PC-3 (cell line): Measurements from ENCODE around the gene DLGAP1. TPM values are rescaled to one million over a fixed set of nuclear protein-coding genes. Genes with fewer than 3 reads are reported as not detected.

ENCODE experiments used
- ATAC-seq: fragments of 200-7000 bp; cut with Tn5 transposase; 2 replicates; pipeline ENCODE4 v1.9.1; 2020; ENCODE audit warnings: mild to moderate bottlenecking, moderate library complexity
- BruUV-seq: library from RNA; stranded (reverse); fragments of 400-500 nt; replicated peaks from 2 replicates; lab custom pipeline; 2021; lab: Mats Ljungman, UMichigan
- CTCF ChIA-PET: fragments of 300-600 bp; sonication (Branson Sonifier 250); formaldehyde crosslinking; loops from one replicate; lab custom pipeline; 2022; ENCODE audit warnings: antibody characterized with exemption; lab: Charles Lee
- POLR2A ChIA-PET: fragments of 300-600 bp; sonication (Branson Sonifier 250); formaldehyde crosslinking; loops from one replicate; lab custom pipeline; 2022; ENCODE audit warnings: antibody characterized with exemption; ENCODE audit not compliant: unreplicated experiment; lab: Charles Lee
- DNase-seq: peaks from one replicate; pipeline ENCODE4 v3.0.0-alpha.2; 2015
- H2AFZ ChIP-seq: fragments of 300-600 bp; sonication (generic); 2 replicates; pipeline ENCODE4 v1.6.0; 2016; ENCODE audit warnings: antibody characterized with exemption, low read length
- H3F3A ChIP-seq: fragments of 300-600 bp; sonication (generic); one replicate; pipeline ENCODE4 v1.6.0; 2017; ENCODE audit warnings: antibody characterized with exemption, low read length, control low read depth, mild to moderate bottlenecking; ENCODE audit not compliant: unreplicated experiment
- H3K27ac ChIP-seq: fragments of 300-600 bp; sonication (generic); 2 replicates; pipeline ENCODE4 v1.5.1; 2016; ENCODE audit warnings: mild to moderate bottlenecking, low read length
- H3K27me3 ChIP-seq: fragments of 300-600 bp; sonication (generic); 2 replicates; pipeline ENCODE4 v1.6.1; 2016; ENCODE audit warnings: low read length, mixed read lengths
- H3K36me3 ChIP-seq: fragments of 300-600 bp; sonication (generic); 2 replicates; pipeline ENCODE4 v1.6.1; 2016; ENCODE audit warnings: low read depth, mixed run types, low read length, mixed read lengths
- H3K4me1 ChIP-seq: fragments of 300-600 bp; sonication (generic); 2 replicates; pipeline ENCODE4 v1.5.1; 2016; ENCODE audit warnings: low read length; ENCODE audit not compliant: insufficient read depth
- H3K4me2 ChIP-seq: fragments of 300-600 bp; sonication (generic); 2 replicates; pipeline ENCODE4 v1.6.0; 2016; ENCODE audit warnings: low read length
- H3K4me3 ChIP-seq: fragments of 300-600 bp; sonication (generic); 2 replicates; pipeline ENCODE4 v1.5.1; 2016; ENCODE audit warnings: mild to moderate bottlenecking, low read length, mixed read lengths
- H3K79me2 ChIP-seq: fragments of 300-600 bp; sonication (generic); 2 replicates; pipeline ENCODE4 v1.6.1; 2017; ENCODE audit warnings: low read length, mixed read lengths
- H3K9ac ChIP-seq: fragments of 300-600 bp; sonication (generic); 2 replicates; pipeline ENCODE4 v1.6.0; 2016; ENCODE audit warnings: mild to moderate bottlenecking, low read length
- H3K9me2 ChIP-seq: fragments of 300-600 bp; sonication (generic); replicated peaks from 2 replicates; pipeline ENCODE4 v1.6.1; 2016; ENCODE audit warnings: mixed run types, low read length, mixed read lengths
- H3K9me3 ChIP-seq: fragments of 300-600 bp; sonication (generic); 2 replicates; pipeline ENCODE4 v1.6.1; 2016; ENCODE audit warnings: low read length, mixed read lengths
- H4K20me1 ChIP-seq: fragments of 300-600 bp; sonication (generic); 2 replicates; pipeline ENCODE4 v1.6.1; 2016; ENCODE audit warnings: low read length, mixed read lengths
- EZH2 ChIP-seq: fragments of 300-600 bp; sonication (generic); IDR thresholded peaks from one replicate; pipeline ENCODE4 v1.6.1; 2017; ENCODE audit warnings: antibody characterized with exemption, mild to moderate bottlenecking, low read length; ENCODE audit not compliant: unreplicated experiment
- EZH2phosphoT487 ChIP-seq: fragments of 300-600 bp; sonication (generic); IDR thresholded peaks from 2 replicates; pipeline ENCODE4 v1.6.1; 2018; ENCODE audit warnings: mild to moderate bottlenecking, antibody characterized with exemption, low read length, borderline replicate concordance
- intact Hi-C: fragments of 100-400 bp; cut with micrococcal nuclease; formaldehyde crosslinking; loops from 2 replicates; pipeline ENCODE4 v1.9.0; 2023
- total RNA-seq: library from RNA; depleted of rRNA; stranded (reverse); fragments of >200 nt; gene quantifications from 2 replicates; pipeline ENCODE4 v1.2.3, GENCODE V29; 2014
- TF ChIP-seq, protein P1 (sequence below): fragments of 300-600 bp; sonication (generic); conservative IDR thresholded peaks from 2 replicates; pipeline ENCODE4 v1.5.1; 2017; ENCODE audit warnings: antibody characterized with exemption, low read depth, mild to moderate bottlenecking, low read length

Gene DLGAP1
- total RNA-seq, 1 experiment from 2014 or later, result not detected

DNA sequence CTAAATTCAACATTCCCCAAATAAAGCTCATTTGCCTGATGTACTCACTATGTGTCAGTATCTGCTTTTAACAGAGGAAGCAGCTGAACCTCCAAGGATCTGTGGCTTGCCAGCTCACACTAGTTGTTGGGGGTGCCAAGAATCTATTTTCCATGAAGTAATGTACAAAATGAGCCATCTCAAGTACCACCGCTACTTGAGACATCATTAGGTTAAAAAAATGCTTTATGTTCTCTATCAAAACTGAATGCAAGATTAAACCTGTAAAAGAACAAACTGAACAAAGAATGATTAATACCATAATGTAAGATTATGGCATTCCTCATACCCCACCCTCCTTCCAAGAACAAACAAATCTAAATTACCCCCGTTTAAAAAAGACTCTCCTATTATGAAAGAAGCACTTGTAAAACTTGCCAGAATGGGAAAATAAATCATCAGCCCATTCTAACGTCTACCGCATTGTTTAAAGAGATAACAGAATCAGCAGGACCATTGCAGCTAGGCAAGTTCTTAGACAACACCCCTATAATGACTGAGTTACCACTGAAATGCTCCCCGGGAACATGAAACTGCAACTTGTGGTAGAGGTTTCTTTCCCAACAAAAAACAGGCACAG lies 471.6 kb downstream of the DLGAP1 start:
- no TSS peak for BruUV-seq
- POLR2A ChIA-PET, result no interaction called here
- Histone ChIP-seq H3K27ac (no peak overlapping the region), H3K9ac (no peak overlapping the region), H3K79me2 (no peaks in the 10 kb centered on the region), H3K27me3 (0 out of 2 replicates have a peak, but pooled peaks cover 5% of the 10 kb centered on the region), H3F3A (no peaks in the 10 kb centered on the region), H2AFZ (no peak overlapping the region), H3K4me2 (no peak overlapping the region), H3K9me2 (no peaks in the 10 kb centered on the region), H3K36me3 (no peaks in the 10 kb centered on the region), H3K4me3 (no peak overlapping the region), H3K9me3 (no peaks in the 10 kb centered on the region), H3K4me1 (no peaks in the 10 kb centered on the region), H4K20me1 (no peaks in the 10 kb centered on the region)
- CTCF ChIA-PET, result no interaction called here
- peak; percentile 37 for DNase-seq
- TF ChIP-seq, protein P1, sequence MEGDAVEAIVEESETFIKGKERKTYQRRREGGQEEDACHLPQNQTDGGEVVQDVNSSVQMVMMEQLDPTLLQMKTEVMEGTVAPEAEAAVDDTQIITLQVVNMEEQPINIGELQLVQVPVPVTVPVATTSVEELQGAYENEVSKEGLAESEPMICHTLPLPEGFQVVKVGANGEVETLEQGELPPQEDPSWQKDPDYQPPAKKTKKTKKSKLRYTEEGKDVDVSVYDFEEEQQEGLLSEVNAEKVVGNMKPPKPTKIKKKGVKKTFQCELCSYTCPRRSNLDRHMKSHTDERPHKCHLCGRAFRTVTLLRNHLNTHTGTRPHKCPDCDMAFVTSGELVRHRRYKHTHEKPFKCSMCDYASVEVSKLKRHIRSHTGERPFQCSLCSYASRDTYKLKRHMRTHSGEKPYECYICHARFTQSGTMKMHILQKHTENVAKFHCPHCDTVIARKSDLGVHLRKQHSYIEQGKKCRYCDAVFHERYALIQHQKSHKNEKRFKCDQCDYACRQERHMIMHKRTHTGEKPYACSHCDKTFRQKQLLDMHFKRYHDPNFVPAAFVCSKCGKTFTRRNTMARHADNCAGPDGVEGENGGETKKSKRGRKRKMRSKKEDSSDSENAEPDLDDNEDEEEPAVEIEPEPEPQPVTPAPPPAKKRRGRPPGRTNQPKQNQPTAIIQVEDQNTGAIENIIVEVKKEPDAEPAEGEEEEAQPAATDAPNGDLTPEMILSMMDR, result no peak
- TF ChIP-seq EZH2 (no peak), EZH2phosphoT487 (no peak)
- intact Hi-C loops, result no loop called here
- peak; percentile 29; the same call in 1 of the 2 replicates for ATAC-seq

DNA sequence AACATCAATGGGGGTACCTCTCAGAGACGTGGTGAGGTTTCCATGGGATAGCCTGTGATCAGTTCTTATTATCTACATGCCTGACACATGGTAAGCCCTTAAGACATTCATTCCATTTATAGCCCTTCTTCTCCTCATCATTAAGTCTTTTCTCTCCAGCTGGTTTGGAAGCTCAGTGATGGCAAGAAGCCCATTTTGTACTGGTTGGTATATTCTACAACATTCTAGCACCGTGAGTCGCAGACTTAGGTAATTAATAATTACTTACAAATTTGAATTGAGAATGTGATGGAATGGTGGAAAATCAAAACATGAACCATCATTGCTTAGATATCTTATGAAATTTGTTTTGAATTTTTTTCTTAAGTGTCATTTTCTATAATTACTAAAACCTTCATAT lies 472.6 kb downstream of the DLGAP1 start:
- ChIA-PET POLR2A (no interaction called here), CTCF (no interaction called here)
- no peaks in the 10 kb centered on the region for H3K4me1 ChIP-seq
- DNase-seq (no peak), ATAC-seq (no peak)
- no peak overlapping the region for H2AFZ ChIP-seq
- H3F3A ChIP-seq, result no peaks in the 10 kb centered on the region
- 0 out of 2 replicates have a peak, but pooled peaks cover 5% of the 10 kb centered on the region for H3K27me3 ChIP-seq
- no TSS peak for BruUV-seq
- no peaks in the 10 kb centered on the region for H3K36me3 ChIP-seq
- H3K9me3 ChIP-seq, result no peaks in the 10 kb centered on the region
- TF ChIP-seq EZH2 (no peak), EZH2phosphoT487 (no peak)
- TF ChIP-seq, protein P1, result no peak
- no peak overlapping the region for H3K4me3 ChIP-seq
- no peak overlapping the region for H3K4me2 ChIP-seq
- H3K27ac ChIP-seq, result no peak overlapping the region
- H4K20me1 ChIP-seq, result no peaks in the 10 kb centered on the region
- no peaks in the 10 kb centered on the region for H3K9me2 ChIP-seq
- H3K79me2 ChIP-seq, result no peaks in the 10 kb centered on the region
- no peak overlapping the region for H3K9ac ChIP-seq
- intact Hi-C loops, result no loop called here

DNA sequence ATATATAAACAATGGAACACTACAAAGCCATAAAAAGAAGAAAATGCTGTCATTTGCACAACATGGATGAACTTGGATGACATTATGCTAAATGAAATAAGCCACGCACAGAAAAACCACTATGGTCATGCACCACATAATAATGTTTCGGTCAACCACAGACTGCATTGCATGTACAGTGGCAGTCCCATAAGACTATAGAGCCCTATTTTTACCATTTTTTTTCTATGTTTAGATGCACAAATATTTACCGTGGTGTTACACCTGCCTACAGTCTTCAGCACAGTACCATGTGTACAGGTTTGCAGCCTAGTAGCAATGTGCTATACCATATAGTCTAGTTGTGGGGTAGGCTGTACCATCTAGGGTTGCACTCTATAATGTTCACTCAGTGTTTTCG lies 476.1 kb downstream of the DLGAP1 start:
- Histone ChIP-seq H3K27me3 (0 out of 2 replicates have a peak, but pooled peaks cover 5% of the 10 kb centered on the region), H3K9ac (no peak overlapping the region), H3K27ac (no peak overlapping the region), H3K4me1 (no peaks in the 10 kb centered on the region), H3K9me3 (no peaks in the 10 kb centered on the region), H3K9me2 (no peaks in the 10 kb centered on the region), H3K4me2 (no peak overlapping the region), H3K79me2 (no peaks in the 10 kb centered on the region), H4K20me1 (no peaks in the 10 kb centered on the region), H3F3A (no peaks in the 10 kb centered on the region), H3K4me3 (no peak overlapping the region), H3K36me3 (no peaks in the 10 kb centered on the region), H2AFZ (no peak overlapping the region)
- no peak for ATAC-seq
- CTCF ChIA-PET, result no interaction called here
- DNase-seq, result no peak
- no TSS peak for BruUV-seq
- intact Hi-C loops, result no loop called here
- no peak for TF ChIP-seq EZH2phosphoT487
- TF ChIP-seq, protein P1, result no peak
- POLR2A ChIA-PET, result no interaction called here
